SK-N-SH treated with all-trans-retinoic acid at 6 μM for 48 hours (cell line): ENCODE data around the gene CRADD.

Experiments
- ESRRG ChIP-seq: fragments of 250-450 bp; sonication (Bioruptor Pico); IDR thresholded peaks from 2 replicates; pipeline ENCODE4 v1.6.1; 2021; ENCODE audit warnings: mild to moderate bottlenecking
- PATZ1 ChIP-seq: fragments of 250-450 bp; sonication (Bioruptor Pico); IDR thresholded peaks from 2 replicates; pipeline ENCODE4 v1.8.0; 2020; ENCODE audit warnings: mild to moderate bottlenecking, moderate library complexity, borderline replicate concordance
- RARB ChIP-seq: fragments of 250-450 bp; sonication (Bioruptor Pico); IDR thresholded peaks from 2 replicates; pipeline ENCODE4 v1.8.0; 2021; ENCODE audit warnings: mild to moderate bottlenecking, moderate library complexity

GRCh38 chr12:93748672-93749383 is 71.7 kb downstream of the CRADD start:
- TF ChIP-seq PATZ1 (no peak), RARB (CRISPR knock-in tag) (no peak), ESRRG (CRISPR knock-in tag) (no peak)
